OCI-M2 (cell line): ENCODE data around the gene KICS2.
A peak's percentile ranks its signal among the peaks of the same experiment; 100 is the strongest.

Experiments used
- DNase-seq: peaks from one replicate; lab custom pipeline; 2025; ENCODE audit not compliant: unreplicated experiment; lab: John Stamatoyannopoulos, UW

Gene KICS2

DNA sequence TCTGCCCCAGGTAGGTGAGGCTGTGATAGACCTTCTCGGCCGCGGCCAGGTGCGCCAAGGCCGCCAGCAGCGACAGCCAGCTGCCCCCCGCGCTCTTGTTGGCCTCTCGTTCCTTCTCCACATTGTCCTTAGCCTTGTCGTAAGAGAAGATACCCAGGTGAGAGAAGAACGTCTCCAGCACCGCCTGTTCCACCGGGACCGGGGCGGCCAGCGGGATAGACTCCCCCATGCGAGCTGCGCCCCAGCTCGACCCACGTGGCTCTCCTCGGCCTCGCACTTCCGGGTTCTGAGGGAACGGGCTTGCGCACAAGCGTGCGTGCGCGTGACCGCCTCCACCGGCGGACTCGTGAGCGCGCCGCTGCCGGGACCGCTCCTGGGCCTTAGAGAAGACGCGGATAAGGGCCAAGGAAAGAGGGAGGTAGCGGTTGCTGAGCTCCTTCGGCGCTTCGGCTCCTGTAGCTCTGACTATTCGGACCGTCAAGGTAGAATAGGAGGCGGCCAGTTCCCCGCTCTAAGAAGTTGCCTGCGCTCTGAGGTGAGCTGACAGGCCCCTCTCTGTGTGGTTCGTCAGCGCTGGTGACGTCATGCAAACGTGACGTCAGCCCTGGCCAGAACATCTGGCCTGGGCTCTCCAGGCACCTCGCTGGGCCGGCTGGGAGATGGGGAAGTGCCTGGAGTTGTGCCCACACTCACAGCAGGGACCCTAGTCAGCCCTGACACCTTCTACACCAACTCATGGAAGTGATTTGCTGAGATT is at the start of gene KICS2:
Gene KICS2 (minus strand): TSS at position 288 of the 757 bp plus-strand sequence. CDS start 59 bp downstream, at position 229.
- DNase-seq = peak; percentile 22

- no peak for DNase-seq
These were observed 48.3 kb upstream of the KICS2 start for GRCh38 chr12:64270411-64270810.

- DNase-seq = no peak
These were observed 47.1 kb upstream of the KICS2 start for GRCh38 chr12:64269161-64269560.

DNA sequence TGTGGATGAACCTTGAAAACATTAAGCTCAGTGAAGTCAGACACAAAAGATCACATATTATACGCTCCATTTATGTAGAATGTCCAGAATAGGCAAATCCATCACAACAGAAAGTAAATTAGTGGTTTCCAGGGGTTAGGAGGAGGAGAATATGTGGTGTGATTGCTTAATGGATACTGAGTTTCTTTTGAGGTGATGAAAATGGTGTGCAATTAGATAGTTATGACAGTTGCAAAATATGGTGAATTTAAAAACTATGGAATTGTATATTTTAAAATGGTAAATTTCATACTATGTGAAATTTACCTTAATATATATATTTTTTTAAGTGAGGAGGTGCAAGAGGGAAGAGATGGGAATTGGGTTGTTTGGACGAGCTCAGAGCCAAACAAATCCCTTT is 46.3 kb upstream of the KICS2 start:
- no peak for DNase-seq

- no peak for DNase-seq
These were observed 43.7 kb upstream of the KICS2 start for GRCh38 chr12:64265839-64266238.

- no peak for DNase-seq
These were observed 39.7 kb upstream of the KICS2 start for GRCh38 chr12:64261813-64262212.

- DNase-seq = no peak
These were observed 36.5 kb upstream of the KICS2 start for GRCh38 chr12:64258576-64258975.

GRCh38 chr12:64256166-64256800 is 34.2 kb upstream of the KICS2 start:
- DNase-seq = no peak

DNA sequence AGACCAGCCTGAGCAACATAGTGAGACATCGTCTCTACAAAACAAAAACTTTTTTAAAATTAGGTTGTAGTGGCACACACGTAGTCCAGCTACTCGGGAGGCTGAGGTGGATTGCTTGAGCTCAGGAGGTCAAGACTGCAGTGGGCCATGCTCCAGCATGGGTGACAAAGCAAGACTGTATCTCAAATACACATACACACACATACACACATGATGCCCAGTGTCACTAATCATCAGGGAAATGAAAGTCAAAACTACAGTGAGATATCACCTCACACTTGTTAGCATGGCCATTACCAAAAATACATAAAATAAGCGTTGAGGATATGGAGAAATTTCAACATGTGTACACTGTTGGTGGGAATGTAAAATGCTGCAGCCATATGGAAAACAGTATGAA is 33.2 kb upstream of the KICS2 start:
- no peak for DNase-seq

DNA sequence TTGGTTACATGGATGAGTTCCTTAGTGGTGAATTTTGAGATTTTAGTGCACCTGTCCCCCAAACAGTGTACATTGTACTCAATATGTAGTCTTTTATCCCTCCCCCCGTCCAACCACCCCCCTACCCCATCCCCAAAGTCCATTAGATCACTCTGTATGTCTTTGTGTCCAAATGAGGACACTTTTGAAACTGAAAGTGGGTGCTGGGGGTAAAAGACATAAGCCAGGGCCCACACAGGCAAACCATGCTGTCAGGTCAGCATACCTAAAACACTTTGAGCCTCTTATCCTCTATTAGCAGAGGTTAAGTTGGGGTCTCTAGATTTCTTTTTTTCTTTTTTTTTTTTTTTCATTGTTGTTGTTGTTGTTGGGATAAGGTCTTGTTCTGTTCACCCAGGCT is 31.3 kb upstream of the KICS2 start:
- no peak for DNase-seq

GRCh38 chr12:64252681-64253080 is 30.6 kb upstream of the KICS2 start:
- DNase-seq = no peak

DNA sequence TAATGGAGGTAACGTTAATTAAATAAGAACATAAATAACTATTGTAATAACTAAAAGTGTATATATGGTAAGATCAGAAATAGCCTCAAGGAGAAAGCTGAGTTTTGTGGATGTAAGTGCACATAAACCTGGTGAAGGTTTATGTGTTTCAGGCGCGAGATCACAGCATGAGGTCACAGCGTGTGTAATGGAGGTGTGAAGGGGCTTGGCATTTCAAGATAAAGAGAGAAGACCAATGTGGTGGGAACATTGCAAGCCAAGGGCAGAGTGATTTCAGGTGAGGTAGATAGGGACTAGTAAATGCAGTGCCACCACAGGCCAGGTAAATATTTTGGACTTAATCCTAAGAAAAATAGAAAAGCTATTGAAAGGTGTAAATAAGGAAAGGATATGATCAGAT is 21.7 kb upstream of the KICS2 start:
- DNase-seq = no peak

DNA sequence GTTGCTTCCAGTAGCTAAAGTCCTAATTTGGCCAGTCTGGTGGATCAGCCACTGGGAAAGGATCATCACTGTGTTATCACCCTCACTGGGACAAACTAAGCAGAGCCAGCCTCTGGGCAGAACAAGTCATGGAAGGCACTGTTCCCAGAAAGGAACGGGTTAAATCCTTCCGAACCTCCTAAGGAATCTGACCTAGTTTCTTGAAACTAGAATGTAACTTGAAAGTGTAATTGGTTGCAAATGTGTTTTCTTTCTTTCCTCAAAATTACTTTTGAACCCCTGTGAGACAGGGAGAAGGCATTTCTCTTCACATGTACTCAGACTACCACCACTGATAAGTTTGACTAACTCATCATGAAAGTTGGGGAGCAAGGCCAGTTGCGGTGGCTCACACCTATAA is 18.7 kb upstream of the KICS2 start:
- DNase-seq = no peak

GRCh38 chr12:64237382-64237781 is 15.3 kb upstream of the KICS2 start:
- DNase-seq = no peak

- no peak for DNase-seq
These were observed 14.5 kb upstream of the KICS2 start for GRCh38 chr12:64236549-64236948.

DNA sequence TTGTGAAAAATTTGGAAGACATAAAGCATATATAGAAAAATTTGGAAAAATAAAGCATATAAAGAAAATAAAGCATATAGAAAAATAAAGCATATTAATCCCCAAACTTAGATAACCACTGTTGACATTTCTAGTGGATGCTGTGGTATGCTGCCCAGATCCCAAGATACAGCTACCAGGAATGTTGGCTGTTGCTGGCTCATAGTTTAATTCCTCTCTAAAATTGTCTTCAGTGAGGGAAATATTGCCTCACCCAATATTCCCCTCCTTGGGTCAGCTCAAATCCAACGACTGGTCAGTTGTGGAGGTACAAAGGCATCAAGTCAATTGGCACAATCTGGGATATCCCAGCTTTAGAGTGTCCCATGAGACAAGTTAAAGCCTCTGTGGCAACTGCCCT is 10.1 kb upstream of the KICS2 start:
- DNase-seq = no peak

DNA sequence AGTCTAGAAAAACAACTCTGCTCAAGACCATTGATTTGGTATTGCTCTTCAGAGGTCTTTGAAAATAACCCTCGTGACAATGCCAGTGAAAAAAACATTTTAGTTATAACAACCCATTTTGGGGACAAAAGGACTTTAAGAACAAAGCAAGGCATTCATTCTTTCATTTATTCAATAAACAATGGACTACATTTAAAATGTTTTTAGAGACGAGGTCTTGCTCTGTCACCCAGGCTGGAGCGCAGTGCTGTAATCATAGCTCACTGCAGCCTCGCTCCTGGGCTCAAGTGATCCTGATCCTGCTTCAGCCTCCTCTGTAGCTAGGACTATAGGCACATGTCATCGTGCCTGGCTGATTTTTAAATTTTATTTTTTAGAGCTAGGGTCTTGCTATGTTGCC is 7.7 kb upstream of the KICS2 start:
- DNase-seq = no peak

- DNase-seq = no peak
These were observed 7.1 kb upstream of the KICS2 start for GRCh38 chr12:64229240-64229639.

DNA sequence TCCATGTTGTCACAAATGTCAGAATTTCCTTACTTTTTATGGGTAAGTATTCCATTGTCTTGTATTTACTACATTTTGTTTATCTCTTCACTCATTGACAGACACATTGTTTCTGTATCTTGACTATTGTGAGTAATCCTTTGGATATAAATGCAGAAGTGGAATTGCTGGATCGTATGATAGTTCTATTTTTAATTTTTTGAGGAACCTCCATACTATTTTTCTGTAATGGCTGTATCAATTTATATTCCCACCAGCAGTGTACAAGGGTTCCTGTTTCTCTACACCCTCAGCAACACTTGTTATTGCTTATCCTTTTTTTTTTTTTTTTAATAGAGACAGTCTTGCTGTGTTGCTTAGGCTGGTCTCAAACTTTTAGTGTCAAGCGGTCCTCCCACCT is 3.5 kb upstream of the KICS2 start:
- DNase-seq = no peak

GRCh38 chr12:64221651-64222008 is 466 bp downstream of the KICS2 start:
- peak; percentile 24 for DNase-seq

DNA sequence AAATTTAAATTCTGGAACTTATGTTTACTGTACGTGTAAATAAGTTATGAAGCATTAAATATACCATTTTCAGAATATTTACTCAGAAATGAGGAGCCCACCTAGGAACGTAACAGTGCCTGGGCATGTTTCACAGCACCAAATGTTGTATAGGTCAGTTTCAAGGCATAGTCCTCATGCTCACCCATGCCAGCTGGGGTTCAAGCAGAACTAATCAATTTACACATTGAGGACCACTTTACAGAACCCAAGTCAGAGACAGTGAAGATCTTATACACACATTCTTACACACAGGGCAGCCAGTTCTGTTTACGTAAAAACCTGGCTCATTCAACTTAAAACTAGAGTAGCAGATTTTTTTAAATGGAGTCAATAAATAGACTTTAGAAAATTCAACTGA is 2.0 kb downstream of the KICS2 start:
- no peak for DNase-seq

GRCh38 chr12:64219145-64219544 is 3.0 kb downstream of the KICS2 start:
- no peak for DNase-seq

DNA sequence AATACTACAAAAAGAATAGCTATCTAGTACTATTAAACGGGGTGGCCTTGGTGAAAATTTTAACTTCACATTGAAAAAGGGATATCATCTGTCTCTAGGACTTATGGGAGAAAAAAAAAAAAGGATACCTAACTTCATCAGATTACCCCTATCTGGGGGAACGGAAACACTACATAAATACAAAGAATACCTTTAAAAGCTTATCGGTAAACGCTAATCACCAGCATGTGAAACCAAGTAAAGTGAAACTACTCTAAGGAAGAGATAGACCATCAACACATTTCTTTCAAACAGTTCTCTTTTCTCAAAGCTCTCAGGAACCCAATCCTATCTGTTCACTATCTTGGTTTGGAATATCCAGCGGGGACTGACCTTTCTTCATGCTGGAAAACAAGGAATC is 3.5 kb downstream of the KICS2 start:
- no peak for DNase-seq
